OCI-LY7 (cell line): ENCODE measurements around the gene ZNF417. TPM values are rescaled to one million over a fixed set of nuclear protein-coding genes. Genes with fewer than 3 reads are reported as not detected.

Source experiments
- BruUV-seq: library from RNA; stranded (reverse); fragments of 400-500 nt; replicated peaks from 2 replicates; lab custom pipeline; 2021; lab: Mats Ljungman, UMichigan
- CTCF ChIA-PET: fragments of 300-600 bp; sonication (Branson Sonifier 250); formaldehyde crosslinking; loops from one replicate; lab custom pipeline; 2022; ENCODE audit warnings: antibody characterized with exemption; ENCODE audit not compliant: unreplicated experiment; lab: Charles Lee
- POLR2A ChIA-PET: fragments of 300-600 bp; sonication (Branson Sonifier 250); formaldehyde crosslinking; loops from one replicate; lab custom pipeline; 2022; ENCODE audit warnings: antibody characterized with exemption; lab: Charles Lee
- DNase-seq: peaks from one replicate; pipeline ENCODE4 v3.0.0-alpha.2; 2015; ENCODE audit warnings: low spot score
- H2AFZ ChIP-seq: fragments of 200-600 bp; sonication (generic), shearing (Covaris generic); 2 replicates; pipeline ENCODE4 v1.6.1; 2014; ENCODE audit warnings: mild to moderate bottlenecking, antibody characterized with exemption, low read length, moderate library complexity
- H3K27ac ChIP-seq: fragments of 200-600 bp; sonication (generic); 2 replicates; pipeline ENCODE4 v1.5.1; 2014; ENCODE audit warnings: mixed run types, low read depth, mild to moderate bottlenecking, moderate library complexity, low read length, inconsistent platforms; ENCODE audit not compliant: poor library complexity, severe bottlenecking
- H3K36me3 ChIP-seq: fragments of 200-600 bp; sonication (generic); 2 replicates; pipeline ENCODE4 v1.6.1; 2014; ENCODE audit warnings: mild to moderate bottlenecking, antibody characterized with exemption, low read length, moderate library complexity, mixed read lengths; ENCODE audit not compliant: insufficient read depth
- H3K4me1 ChIP-seq: fragments of 200-600 bp; sonication (generic); 2 replicates; pipeline ENCODE4 v1.5.1; 2014; ENCODE audit warnings: mild to moderate bottlenecking, low read length; ENCODE audit not compliant: insufficient read depth, poor library complexity, severe bottlenecking
- H3K4me2 ChIP-seq: fragments of 200-600 bp; sonication (generic); 2 replicates; pipeline ENCODE4 v1.6.1; 2014; ENCODE audit warnings: mild to moderate bottlenecking, low read length
- H3K4me3 ChIP-seq: fragments of 200-600 bp; sonication (generic); 2 replicates; pipeline ENCODE4 v1.5.1; 2014; ENCODE audit warnings: mild to moderate bottlenecking, low read depth, low read length; ENCODE audit not compliant: poor library complexity, severe bottlenecking
- H3K79me2 ChIP-seq: fragments of 200-600 bp; sonication (generic); 2 replicates; pipeline ENCODE4 v1.6.1; 2016; ENCODE audit warnings: low read depth, mild to moderate bottlenecking, low read length, moderate library complexity, mixed read lengths; ENCODE audit not compliant: insufficient read depth
- H3K9me2 ChIP-seq: fragments of 200-600 bp; sonication (generic); 2 replicates; pipeline ENCODE4 v1.6.1; 2016; ENCODE audit warnings: mild to moderate bottlenecking, low read length, mixed read lengths; ENCODE audit not compliant: insufficient read depth
- H3K9me3 ChIP-seq: fragments of 200-600 bp; sonication (generic); 2 replicates; pipeline ENCODE4 v1.6.1; 2014; ENCODE audit warnings: mild to moderate bottlenecking, mixed run types, low read length, mixed read lengths
- H4K20me1 ChIP-seq: fragments of 200-600 bp; sonication (generic); 2 replicates; pipeline ENCODE4 v1.6.1; 2014; ENCODE audit warnings: mild to moderate bottlenecking, antibody characterized with exemption, low read length, moderate library complexity, mixed read lengths; ENCODE audit not compliant: insufficient read depth
- EZH2phosphoT487 ChIP-seq: fragments of 200-600 bp; sonication (generic); IDR thresholded peaks from 2 replicates; pipeline ENCODE4 v1.6.1; 2018; ENCODE audit warnings: low read depth, borderline replicate concordance, mild to moderate bottlenecking, mixed run types, antibody characterized with exemption, low read length, moderate library complexity, mixed read lengths
- intact Hi-C: fragments of 100-400 bp; cut with micrococcal nuclease; formaldehyde crosslinking; loops from one replicate; pipeline ENCODE4 v1.10.0; 2022; ENCODE audit not compliant: unreplicated experiment
- total RNA-seq, 2 experiments: library from RNA; depleted of rRNA in 1 of 2; stranded (reverse); fragments of >200 nt in 1 of 2; shearing (Covaris generic) in 1 of 2; gene quantifications; 2 replicates each; pipeline ENCODE4 v1.2.3, GENCODE V29; 2014 to 2022
- TF ChIP-seq, protein P1 (sequence below): fragments of 200-600 bp; sonication (generic); conservative IDR thresholded peaks from 2 replicates; pipeline ENCODE4 v1.5.1; 2014; ENCODE audit warnings: mild to moderate bottlenecking, antibody characterized with exemption, low read length, moderate library complexity, mixed read lengths

Gene ZNF417
- total RNA-seq, 2 experiments from 2014 or later: 24.0 to 28.6 TPM

DNA sequence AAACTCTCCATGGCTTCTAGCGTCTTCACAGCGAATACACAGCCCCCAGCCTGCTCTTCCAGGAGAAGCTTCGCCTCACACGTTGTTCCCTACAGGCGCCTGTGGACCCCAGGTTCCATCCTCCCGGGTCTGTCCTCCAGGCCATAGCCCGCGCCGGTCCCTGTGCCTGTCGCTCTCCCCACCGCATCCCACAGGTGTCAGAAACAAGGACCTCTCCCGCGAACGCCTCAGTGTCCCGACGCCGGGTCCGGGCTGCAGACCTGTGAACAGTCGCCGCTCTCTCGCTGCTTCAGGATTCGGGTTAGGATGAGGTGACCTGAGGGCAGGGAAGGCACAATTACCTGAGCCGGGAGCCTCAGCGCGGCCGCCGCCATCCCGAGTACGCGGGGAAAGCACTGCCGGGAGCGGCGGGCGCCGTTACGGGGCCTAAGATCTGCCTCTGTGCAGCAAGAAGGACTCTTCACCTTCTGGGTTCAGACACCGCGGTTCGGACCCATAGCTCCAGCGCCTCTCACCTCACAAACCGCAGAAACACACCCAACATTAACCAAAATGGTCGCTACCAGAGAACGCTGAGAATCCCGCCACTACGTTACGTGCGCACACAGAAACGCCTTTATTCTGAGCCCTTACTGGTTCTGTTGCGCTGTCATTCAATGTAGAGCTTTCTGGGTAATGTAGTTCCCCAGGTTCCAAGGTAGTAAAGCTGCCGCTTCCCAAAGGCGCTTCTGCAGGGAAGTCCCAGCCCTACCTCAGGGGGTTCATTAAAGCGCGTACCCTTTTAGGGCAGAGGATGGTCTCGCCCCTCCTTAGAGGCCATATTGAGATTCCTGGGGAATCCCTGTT lies 18.7 kb upstream of the ZNF417 start, which contains the start of gene ZNF418:
TSS of gene ZNF418 (minus strand) at position 583 of the 846 bp plus-strand sequence. CDS start 1,580 bp downstream, outside the sequence.
- BruUV-seq: no TSS peak
- no peaks in the 10 kb centered on the region for H3K9me2 ChIP-seq
- H3K79me2 ChIP-seq: no peaks in the 10 kb centered on the region
- H3K4me3 ChIP-seq: no peak within 1 kb of the TSS
- no peaks in the 10 kb centered on the region for H4K20me1 ChIP-seq
- H3K9me3 ChIP-seq: 0 out of 2 replicates have a peak, but pooled peaks cover 8% of the 10 kb centered on the region
- POLR2A ChIA-PET: no interaction called here
- no peak for DNase-seq
- intact Hi-C loops: no loop called here
- no peak within 1 kb of the TSS for H2AFZ ChIP-seq
- H3K4me1 ChIP-seq: no peaks in the 10 kb centered on the region
- TF ChIP-seq, protein P1, sequence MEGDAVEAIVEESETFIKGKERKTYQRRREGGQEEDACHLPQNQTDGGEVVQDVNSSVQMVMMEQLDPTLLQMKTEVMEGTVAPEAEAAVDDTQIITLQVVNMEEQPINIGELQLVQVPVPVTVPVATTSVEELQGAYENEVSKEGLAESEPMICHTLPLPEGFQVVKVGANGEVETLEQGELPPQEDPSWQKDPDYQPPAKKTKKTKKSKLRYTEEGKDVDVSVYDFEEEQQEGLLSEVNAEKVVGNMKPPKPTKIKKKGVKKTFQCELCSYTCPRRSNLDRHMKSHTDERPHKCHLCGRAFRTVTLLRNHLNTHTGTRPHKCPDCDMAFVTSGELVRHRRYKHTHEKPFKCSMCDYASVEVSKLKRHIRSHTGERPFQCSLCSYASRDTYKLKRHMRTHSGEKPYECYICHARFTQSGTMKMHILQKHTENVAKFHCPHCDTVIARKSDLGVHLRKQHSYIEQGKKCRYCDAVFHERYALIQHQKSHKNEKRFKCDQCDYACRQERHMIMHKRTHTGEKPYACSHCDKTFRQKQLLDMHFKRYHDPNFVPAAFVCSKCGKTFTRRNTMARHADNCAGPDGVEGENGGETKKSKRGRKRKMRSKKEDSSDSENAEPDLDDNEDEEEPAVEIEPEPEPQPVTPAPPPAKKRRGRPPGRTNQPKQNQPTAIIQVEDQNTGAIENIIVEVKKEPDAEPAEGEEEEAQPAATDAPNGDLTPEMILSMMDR: no peak
- no peak for TF ChIP-seq EZH2phosphoT487
- CTCF ChIA-PET: no interaction called here
- H3K36me3 ChIP-seq: peaks cover 16% of the 10 kb centered on the region; the same call in 1 of the 2 replicates
- no peak within 1 kb of the TSS for H3K27ac ChIP-seq
- H3K4me2 ChIP-seq: no peak within 1 kb of the TSS

DNA sequence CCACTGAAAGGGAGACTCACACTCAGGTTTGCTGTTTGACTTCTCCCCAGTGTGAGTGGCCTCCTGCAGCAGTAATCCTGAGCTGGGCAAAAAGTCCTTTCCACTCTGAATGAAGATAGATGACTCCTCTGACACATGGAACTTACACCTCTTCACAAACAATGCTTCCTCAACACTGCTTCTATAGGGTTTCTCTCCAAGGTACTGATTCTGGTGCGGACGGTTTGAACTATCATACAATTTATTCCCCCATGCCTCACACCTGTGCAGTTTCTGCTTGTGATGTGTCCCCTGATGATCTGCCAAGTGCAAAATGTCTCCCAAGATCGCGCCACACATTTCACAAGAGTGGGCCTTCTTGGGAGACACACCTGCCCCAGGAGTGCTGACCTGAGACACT lies 11.2 kb upstream of the ZNF417 start:
- Histone ChIP-seq H3K4me3 (no peak overlapping the region), H3K4me2 (no peak overlapping the region), H3K4me1 (no peaks in the 10 kb centered on the region), H3K9me2 (no peaks in the 10 kb centered on the region), H3K36me3 (no peaks in the 10 kb centered on the region), H3K27ac (no peak overlapping the region), H4K20me1 (no peaks in the 10 kb centered on the region), H3K79me2 (no peaks in the 10 kb centered on the region), H2AFZ (no peak overlapping the region), H3K9me3 (no peaks in the 10 kb centered on the region)
- POLR2A ChIA-PET: no interaction called here
- CTCF ChIA-PET: no interaction called here
- DNase-seq: no peak
- no peak for TF ChIP-seq EZH2phosphoT487
- TF ChIP-seq, protein P1: no peak
- no TSS peak for BruUV-seq
- intact Hi-C loops: no loop called here

DNA sequence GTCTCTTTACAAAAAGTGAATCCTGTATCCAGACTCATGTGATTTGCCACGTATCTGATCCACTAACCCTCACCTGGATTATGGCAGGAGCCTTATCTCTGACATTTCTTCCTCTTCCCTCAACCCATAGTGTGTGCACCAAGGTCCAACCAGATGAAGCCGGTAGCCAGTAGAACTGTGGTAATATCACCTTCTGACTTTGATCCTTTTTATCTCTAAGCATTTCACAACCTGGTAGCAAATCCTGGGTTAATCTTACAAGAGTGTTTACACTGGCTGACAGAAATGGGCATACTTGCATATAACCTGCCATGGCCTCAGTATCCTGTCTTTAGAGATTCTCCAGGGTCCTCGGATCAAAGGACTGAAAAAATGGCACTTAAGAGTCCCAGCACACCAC lies 1.9 kb downstream of the ZNF417 start:
- Histone ChIP-seq H3K4me1 (no peaks in the 10 kb centered on the region), H3K79me2 (peaks cover 6% of the 10 kb centered on the region; the same call in 1 of the 2 replicates), H3K4me2 (peak overlapping the region; percentile 23; the same call in 1 of the 2 replicates), H3K9me3 (0 out of 2 replicates have a peak, but pooled peaks cover 9% of the 10 kb centered on the region), H4K20me1 (no peaks in the 10 kb centered on the region), H3K4me3 (no peak overlapping the region), H3K27ac (no peak overlapping the region), H3K9me2 (no peaks in the 10 kb centered on the region), H2AFZ (no peak overlapping the region), H3K36me3 (peaks cover 9% of the 10 kb centered on the region)
- POLR2A ChIA-PET: interaction anchor here (0.6 kb wide), 1 partner anchor 370 kb away, joined by 4 read pairs; no protein-coding TSS in a partner anchor
- no peak for DNase-seq
- TF ChIP-seq, protein P1: no peak
- no peak for TF ChIP-seq EZH2phosphoT487
- BruUV-seq: no TSS peak
- intact Hi-C loops: no loop called here
- CTCF ChIA-PET: no interaction called here
